Measurements from ENCODE around the gene RAP2B.
A peak's percentile ranks its signal among the peaks of the same experiment; 100 is the strongest.

RAP2B gene

DNA sequence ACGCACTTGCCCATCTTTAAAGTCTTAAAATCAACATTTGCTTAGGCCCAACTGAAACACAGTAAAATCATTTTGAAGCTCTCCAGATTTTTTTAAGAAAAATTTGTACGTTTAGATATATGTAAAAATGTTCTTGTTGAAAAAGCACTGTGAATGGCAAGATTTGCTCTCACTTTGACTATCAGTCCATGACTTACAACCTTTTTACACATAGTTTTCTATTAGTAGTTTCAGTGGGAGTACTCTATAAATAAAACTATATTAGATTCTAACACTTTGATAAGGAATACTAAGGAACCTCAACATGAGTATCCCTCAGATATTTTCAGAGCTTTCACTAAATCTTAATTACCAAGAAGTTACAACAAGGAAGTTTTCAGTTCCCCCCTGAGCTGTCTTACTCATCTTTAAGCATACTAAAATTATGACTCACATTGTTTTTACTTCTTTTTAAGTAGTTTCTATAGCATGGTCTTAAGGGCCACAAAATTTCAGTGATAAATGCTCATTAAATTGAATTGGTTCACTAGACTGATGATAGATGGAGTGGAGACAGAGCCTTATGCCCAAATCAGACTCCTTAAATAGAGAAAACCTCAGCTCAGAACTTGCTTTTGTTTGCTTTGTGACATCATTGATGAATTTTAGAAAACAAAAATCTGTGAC lies 31.6 kb upstream of the RAP2B start:
- TF ChIP-seq, protein P1, sequence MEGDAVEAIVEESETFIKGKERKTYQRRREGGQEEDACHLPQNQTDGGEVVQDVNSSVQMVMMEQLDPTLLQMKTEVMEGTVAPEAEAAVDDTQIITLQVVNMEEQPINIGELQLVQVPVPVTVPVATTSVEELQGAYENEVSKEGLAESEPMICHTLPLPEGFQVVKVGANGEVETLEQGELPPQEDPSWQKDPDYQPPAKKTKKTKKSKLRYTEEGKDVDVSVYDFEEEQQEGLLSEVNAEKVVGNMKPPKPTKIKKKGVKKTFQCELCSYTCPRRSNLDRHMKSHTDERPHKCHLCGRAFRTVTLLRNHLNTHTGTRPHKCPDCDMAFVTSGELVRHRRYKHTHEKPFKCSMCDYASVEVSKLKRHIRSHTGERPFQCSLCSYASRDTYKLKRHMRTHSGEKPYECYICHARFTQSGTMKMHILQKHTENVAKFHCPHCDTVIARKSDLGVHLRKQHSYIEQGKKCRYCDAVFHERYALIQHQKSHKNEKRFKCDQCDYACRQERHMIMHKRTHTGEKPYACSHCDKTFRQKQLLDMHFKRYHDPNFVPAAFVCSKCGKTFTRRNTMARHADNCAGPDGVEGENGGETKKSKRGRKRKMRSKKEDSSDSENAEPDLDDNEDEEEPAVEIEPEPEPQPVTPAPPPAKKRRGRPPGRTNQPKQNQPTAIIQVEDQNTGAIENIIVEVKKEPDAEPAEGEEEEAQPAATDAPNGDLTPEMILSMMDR (IDR thresholded peaks at IDR 0.05; ENCODE audit: low read depth, low read length, missing control alignments): no peak

DNA sequence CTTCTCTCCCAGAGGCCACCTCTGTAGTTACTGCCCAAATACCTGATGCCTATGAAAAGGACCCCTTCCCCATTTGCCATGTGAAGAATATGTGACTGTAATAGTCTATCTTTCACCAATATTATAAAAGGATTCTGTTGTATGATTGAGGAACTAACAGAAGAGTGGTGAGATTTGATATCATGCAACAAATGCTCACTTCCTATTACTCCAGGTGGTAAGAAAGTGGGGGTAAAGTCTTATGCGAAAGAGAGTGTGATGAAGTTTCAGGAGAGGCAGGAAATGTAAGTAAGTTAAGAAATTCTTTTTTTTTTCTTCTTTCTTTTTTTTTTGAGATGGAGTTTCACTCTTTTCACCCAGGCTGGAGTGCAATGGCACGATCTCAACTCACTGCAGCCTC lies 24.4 kb upstream of the RAP2B start:
- TF ChIP-seq, protein P1 (IDR thresholded peaks at IDR 0.05; ENCODE audit: low read depth, low read length, missing control alignments): no peak
- no peak for DNase-seq (ENCODE audit: low read depth)
- H3K4me3 ChIP-seq (ENCODE audit: low read depth, low read length): no peak overlapping the region

More for the DNA sequence above, 31.6 kb upstream of the RAP2B start:
- H3K4me3 ChIP-seq (ENCODE audit: low read depth, low read length): no peak overlapping the region
- no peak for DNase-seq (ENCODE audit: low read depth)

DNA sequence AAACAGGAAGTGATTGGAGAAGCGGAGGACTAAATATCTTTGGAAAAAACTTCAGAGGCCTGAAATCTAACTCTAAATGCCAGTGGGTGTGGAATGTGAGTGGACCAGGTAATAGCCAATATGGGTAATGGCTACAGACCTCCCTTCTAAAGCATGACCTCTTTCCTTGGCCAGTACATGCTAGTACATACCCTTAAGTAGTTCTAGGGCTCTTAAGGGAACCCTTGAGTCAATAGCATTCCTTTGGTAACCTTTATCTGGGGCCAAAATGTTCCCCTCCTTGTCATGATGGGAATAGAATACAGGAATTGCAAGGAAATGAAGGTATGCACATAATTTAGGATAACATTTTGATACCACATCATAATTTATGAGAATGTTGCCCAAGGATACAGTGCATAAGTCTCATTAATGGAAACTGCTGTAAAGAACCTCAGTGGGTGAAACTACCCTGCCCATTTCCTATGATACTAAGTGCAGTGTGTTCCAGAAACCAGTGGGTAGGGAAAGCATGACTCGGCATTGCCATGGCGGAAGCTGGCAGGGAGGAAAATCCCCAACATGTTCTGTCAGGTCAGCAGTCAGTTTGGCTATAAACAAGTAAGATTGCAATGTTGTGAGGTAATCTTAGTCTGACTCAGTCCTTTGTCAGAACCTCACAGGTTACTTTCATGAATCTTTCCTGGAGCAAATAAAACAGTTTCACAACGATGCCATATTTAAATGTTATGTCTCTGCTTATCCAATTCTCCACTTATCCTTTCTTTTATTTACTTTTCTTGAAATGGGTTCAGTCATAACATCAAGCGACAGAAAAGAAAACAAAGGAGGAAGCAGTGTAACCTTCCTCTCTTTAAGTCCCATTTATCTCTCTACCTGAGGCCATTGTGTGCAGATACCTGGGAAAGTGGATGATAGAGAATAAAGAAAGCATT lies 23.5 kb upstream of the RAP2B start:
- peak; percentile 62 for DNase-seq (ENCODE audit: low read depth)
- TF ChIP-seq, protein P1 (IDR thresholded peaks at IDR 0.05; ENCODE audit: low read depth, low read length, missing control alignments): no peak
- H3K4me3 ChIP-seq (ENCODE audit: low read depth, low read length): no peak overlapping the region

DNA sequence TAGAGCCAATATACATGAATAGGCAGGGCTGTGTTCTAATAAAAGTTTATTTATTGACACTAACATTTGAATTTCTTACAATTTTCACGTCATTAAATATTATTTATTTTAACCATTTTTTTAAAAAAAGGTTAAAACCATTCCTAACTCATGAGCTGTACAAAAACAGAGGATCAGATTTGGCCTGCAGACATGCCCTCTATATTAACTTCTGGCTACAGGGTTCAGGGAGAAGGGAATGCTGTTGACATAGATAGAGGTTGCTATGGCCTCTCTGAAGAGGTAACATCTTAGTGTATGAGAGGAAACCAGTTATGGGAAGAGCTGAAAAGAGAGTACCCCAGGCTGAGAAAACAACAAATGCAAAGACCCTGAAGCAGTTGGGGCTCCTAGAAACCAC lies 19.1 kb upstream of the RAP2B start:
- no peak for DNase-seq (ENCODE audit: low read depth)
- no peak overlapping the region for H3K4me3 ChIP-seq (ENCODE audit: low read depth, low read length)
- TF ChIP-seq, protein P1 (IDR thresholded peaks at IDR 0.05; ENCODE audit: low read depth, low read length, missing control alignments): no peak

DNA sequence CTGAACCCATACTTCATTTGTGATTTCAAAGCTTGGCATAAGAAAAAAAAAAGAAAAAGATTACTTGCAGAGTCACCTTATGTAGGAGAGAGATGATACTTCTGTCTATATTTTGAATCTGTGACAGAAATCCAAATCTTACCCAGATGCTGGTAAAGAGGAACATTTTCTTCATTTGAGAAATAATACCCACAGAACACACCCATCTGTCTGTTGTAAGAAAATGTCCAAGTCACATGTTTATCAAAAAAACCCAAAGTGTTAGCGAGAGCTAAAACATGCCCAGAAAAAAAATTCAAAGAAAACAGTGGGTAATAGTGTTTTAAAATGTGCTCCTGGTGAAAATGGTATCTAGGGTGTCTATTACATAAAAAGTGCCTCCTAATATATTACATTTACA lies 18.0 kb upstream of the RAP2B start:
- H3K4me3 ChIP-seq (ENCODE audit: low read depth, low read length): no peak overlapping the region
- TF ChIP-seq, protein P1 (IDR thresholded peaks at IDR 0.05; ENCODE audit: low read depth, low read length, missing control alignments): no peak
- no peak for DNase-seq (ENCODE audit: low read depth)

DNA sequence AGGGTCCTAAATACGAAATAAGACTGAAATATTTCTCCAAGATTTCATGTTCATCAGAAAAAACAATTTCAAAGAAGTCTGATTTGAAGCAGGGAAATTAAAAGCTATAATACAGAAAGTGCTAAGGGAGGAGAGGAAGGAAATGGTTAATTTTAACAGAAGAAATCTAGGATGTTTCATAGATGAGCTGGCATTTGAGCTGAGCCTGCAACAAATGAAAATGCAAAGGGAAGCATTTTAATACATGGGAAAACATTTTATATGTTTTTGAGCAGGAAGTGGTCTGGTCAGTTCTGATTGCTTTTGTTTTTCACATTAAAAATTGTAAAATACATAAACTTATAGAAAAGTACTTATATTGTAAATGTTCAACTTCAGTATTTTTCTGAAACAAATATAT lies 17.2 kb upstream of the RAP2B start:
- TF ChIP-seq, protein P1 (IDR thresholded peaks at IDR 0.05; ENCODE audit: low read depth, low read length, missing control alignments): no peak
- H3K4me3 ChIP-seq (ENCODE audit: low read depth, low read length): no peak overlapping the region
- DNase-seq (ENCODE audit: low read depth): no peak
